Prostate gland (tissue), 2 donors: ENCODE data around the gene EFNA4. TPM values are rescaled to one million over a fixed set of nuclear protein-coding genes. Genes with fewer than 3 reads are reported as not detected.

Experiments used
- DNase-seq: peaks from one replicate; pipeline ENCODE4 v3.0.0-alpha.2; 2019; ENCODE audit warnings: low spot score
- H3K27ac ChIP-seq, 2 donors: fragments of 200-600 bp; sonication (generic); 2 replicates each; pipeline ENCODE4 v1.5.1; 2017 to 2019
- H3K27me3 ChIP-seq: fragments of 200-600 bp; sonication (generic); replicated peaks from 2 replicates; pipeline ENCODE4 v1.5.1; 2019; ENCODE audit not compliant: insufficient read depth
- H3K36me3 ChIP-seq, 2 donors: fragments of 200-600 bp; sonication (generic); 1 replicate in 1 of 2; 2 replicates in 1 of 2; pipeline versions ENCODE4 v1.5.1 to v1.8.1; 2017 to 2019
- H3K4me1 ChIP-seq: fragments of 200-600 bp; sonication (generic); replicated peaks from 2 replicates; pipeline ENCODE4 v1.5.1; 2019
- H3K4me3 ChIP-seq, 2 donors: fragments of 200-600 bp; sonication (generic); 2 replicates each; pipeline ENCODE4 v1.5.1; 2017 to 2019
- H3K9me3 ChIP-seq: fragments of 200-600 bp; sonication (generic); 2 replicates; pipeline ENCODE4 v1.5.1; 2017
- CTCF ChIP-seq, 4 experiments: fragments of 200-600 bp in 2 of 4; fragments of 450-650 bp in 2 of 4; sonication (generic) in 2 of 4; IDR thresholded peaks; 1 replicate in 3 of 4; 2 replicates in 1 of 4; pipeline ENCODE4 v1.5.1; 2016 to 2019; ENCODE audit warnings: antibody characterized with exemption in 4 of 4, mild to moderate bottlenecking in 2 of 4, moderate library complexity in 2 of 4
- POLR2A ChIP-seq: fragments of 450-650 bp; IDR thresholded peaks from one replicate; pipeline ENCODE4 v1.6.1; 2016; ENCODE audit warnings: antibody characterized with exemption, mild to moderate bottlenecking
- POLR2AphosphoS5 ChIP-seq: sonication (generic); formaldehyde crosslinking; IDR thresholded peaks from one replicate; pipeline ENCODE4 v1.6.1; 2017; ENCODE audit warnings: antibody characterized with exemption
- WGBS: methylation state at CpG from one replicate; pipeline ENCODE4 v1.1.5; 2018; 5-methylcytosine and 5-hydroxymethylcytosine counted together
- intact Hi-C: fragments of 100-400 bp; cut with DNase I; formaldehyde crosslinking; loops from one replicate; pipeline ENCODE4 v1.14.2; 2022
- total RNA-seq, 2 donors: library from RNA; depleted of rRNA; stranded (reverse); fragments of >200 nt; gene quantifications; one replicate each; pipeline ENCODE4 v1.1.0, GENCODE V29; 2016

EFNA4 gene
- total RNA-seq, 2 donors from 2014 or later, result 10.3 to 23.4 TPM

DNA sequence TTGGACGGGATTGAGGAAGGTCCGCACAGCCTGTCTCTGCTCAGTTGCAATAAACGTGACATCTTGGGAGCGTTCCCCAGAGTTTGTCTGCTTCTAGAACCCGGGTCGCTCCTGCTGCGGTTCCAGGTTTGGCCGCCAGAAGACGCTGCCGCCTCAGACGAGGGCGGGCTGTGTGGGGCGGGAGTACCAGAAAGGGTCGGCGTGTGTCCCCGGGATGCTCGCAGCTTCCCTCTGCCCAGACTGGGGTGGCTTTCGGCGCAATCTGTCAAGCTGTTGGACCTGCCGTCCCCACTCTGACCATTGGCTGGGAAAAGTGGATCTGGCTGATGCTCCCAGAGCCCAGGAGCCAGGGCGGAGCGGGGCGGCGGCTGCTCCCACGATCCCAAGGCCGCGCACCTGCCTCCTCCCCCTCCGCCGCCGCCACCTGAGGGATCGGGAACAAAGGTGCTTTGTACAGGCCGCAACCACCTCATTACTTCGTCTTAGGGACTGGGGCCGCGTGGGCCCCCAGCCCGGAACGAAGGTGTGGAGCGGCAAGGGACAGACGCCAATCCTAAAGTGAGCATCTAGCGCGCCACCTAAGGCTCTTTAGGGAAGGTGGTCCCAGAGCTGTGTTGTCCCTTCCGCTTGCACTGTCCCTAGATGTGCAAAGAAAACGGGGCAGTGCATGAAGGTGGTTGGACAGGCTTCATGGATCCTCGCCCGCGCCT, 683 bp upstream of the EFNA4 start:
- Histone ChIP-seq H3K27me3 (no peaks in the 10 kb centered on the region), H3K36me3 (peaks cover 0 to 10% of the 10 kb centered on the region in 2 donors), H3K4me3 (peak overlapping the region; percentile 68 to 69), H3K4me1 (peaks cover 10% of the 10 kb centered on the region), H3K9me3 (no peaks in the 10 kb centered on the region), H3K27ac (peak overlapping the region; percentile 89 to 91)
- WGBS, result 8% methylated on average over 41 of the region's 46 CpGs
- TF ChIP-seq CTCF (IDR thresholded peaks at IDR 0.05), result peak; percentile 75 to 88 (median 78)
- no peak for TF ChIP-seq POLR2AphosphoS5
- TF ChIP-seq POLR2A, result no peak
- peak; percentile 54 for DNase-seq
- intact Hi-C loops, result loop anchor here (1.0 to 10.0 kb wide), 2 partner anchors 21 to 508 kb away; partner anchors contain the start of gene UBE2Q1

DNA sequence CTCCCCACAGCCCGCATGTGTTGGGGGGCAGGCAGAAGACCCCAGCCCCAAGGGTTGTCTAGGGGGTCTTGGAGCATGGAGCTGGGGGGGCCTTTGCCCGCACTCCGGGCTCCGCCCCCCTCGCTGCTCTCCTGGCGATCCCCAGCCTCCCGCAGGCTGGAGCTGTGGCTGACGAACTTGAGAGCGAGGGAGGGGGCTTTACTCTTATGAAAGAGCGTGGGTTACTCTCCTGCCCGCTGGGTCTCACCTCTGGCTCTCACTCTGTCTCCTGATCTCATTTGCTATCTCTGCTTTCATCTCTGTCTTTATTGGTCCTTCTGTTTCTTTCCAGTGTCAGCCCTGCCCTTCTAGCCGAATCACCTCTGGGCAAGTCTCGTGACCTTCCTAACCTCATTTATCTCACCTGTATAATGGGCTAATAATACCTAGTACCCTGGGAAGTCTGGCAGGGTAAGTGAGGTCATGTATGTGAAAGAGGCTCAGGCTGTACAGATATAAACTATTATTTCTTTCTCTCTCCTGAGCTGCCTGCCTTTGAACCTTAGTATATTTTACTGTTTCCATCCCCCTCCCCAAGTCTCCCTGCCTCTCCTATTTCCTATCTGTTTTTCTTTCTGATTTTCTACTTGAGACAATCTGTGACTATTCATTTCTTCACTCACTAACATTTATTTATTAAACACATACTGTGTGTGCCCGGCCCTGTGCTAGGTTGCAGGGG, 731 bp downstream of the EFNA4 start:
- DNase-seq, result no peak
- 7% methylated on average over 11 of the region's 14 CpGs for WGBS

GRCh38 chr1:155064832-155065429, 1.4 kb downstream of the EFNA4 start:
- Histone ChIP-seq H3K4me3 (peak overlapping the region in 1 of 2 donors; percentile 69), H3K27ac (no peak overlapping the region), H3K27me3 (no peaks in the 10 kb centered on the region), H3K9me3 (no peaks in the 10 kb centered on the region), H3K4me1 (peaks cover 14% of the 10 kb centered on the region), H3K36me3 (no peaks in the 10 kb centered on the region)
- TF ChIP-seq POLR2AphosphoS5 (no peak), CTCF (IDR thresholded peaks at IDR 0.05) (no peak)
- intact Hi-C loops, result loop anchor here (10.0 kb wide), 1 partner anchor 510 kb away; the partner anchor contains the start of gene UBE2Q1
- 57% methylated on average over 5 of the region's 5 CpGs for WGBS
- DNase-seq, result no peak

More for the DNA sequence above, 731 bp downstream of the EFNA4 start:
- Histone ChIP-seq H3K4me3 (peak overlapping the region; percentile 68 to 69), H3K36me3 (no peaks in the 10 kb centered on the region), H3K27ac (peak overlapping the region; percentile 89 to 91), H3K9me3 (no peaks in the 10 kb centered on the region), H3K27me3 (no peaks in the 10 kb centered on the region), H3K4me1 (peaks cover 10% of the 10 kb centered on the region)
- intact Hi-C loops, result loop anchor here (10.0 kb wide), 1 partner anchor 509 kb away; the partner anchor contains the start of gene UBE2Q1
- TF ChIP-seq POLR2A (no peak), POLR2AphosphoS5 (no peak)

- no peak for DNase-seq
- Histone ChIP-seq H3K27ac (no peak overlapping the region), H3K36me3 (no peaks in the 10 kb centered on the region), H3K27me3 (no peaks in the 10 kb centered on the region), H3K4me3 (no peak overlapping the region), H3K9me3 (no peaks in the 10 kb centered on the region), H3K4me1 (peaks cover 20% of the 10 kb centered on the region)
- WGBS, result 74% methylated on average over 8 of the region's 8 CpGs
- no peak for TF ChIP-seq POLR2A
- TF ChIP-seq CTCF (IDR thresholded peaks at IDR 0.05), result no peak
- TF ChIP-seq POLR2AphosphoS5, result no peak
- intact Hi-C loops, result loop anchor here (10.0 kb wide), 1 partner anchor 512 kb away; the partner anchor contains the start of gene UBE2Q1
These were observed 3.2 kb downstream of the EFNA4 start for GRCh38 chr1:155066777-155067176.

GRCh38 chr1:155068599-155068998, 5.1 kb downstream of the EFNA4 start:
- DNase-seq, result no peak
- H3K27ac ChIP-seq, result no peak overlapping the region
- 84% methylated on average over 3 of the region's 3 CpGs for WGBS
- H3K27me3 ChIP-seq, result no peaks in the 10 kb centered on the region
- H3K4me3 ChIP-seq, result no peak overlapping the region
- no peaks in the 10 kb centered on the region for H3K36me3 ChIP-seq
- no peak for TF ChIP-seq CTCF (IDR thresholded peaks at IDR 0.05)
- TF ChIP-seq POLR2AphosphoS5, result no peak
- TF ChIP-seq POLR2A, result no peak
- intact Hi-C loops, result loop anchor here (10.0 kb wide), 1 partner anchor 514 kb away; the partner anchor contains the start of gene UBE2Q1
- H3K4me1 ChIP-seq, result peaks cover 10% of the 10 kb centered on the region
- H3K9me3 ChIP-seq, result no peaks in the 10 kb centered on the region
